Hepatocyte (in vitro differentiated cells): ENCODE measurements around the gene AK2.

ENCODE experiments used
- EZH2 ChIP-seq: fragments of 200-600 bp; sonication (generic); IDR thresholded peaks from 2 replicates; pipeline ENCODE4 v1.6.1; 2016; ENCODE audit warnings: antibody characterized with exemption, mild to moderate bottlenecking, borderline replicate concordance
- EZH2phosphoT487 ChIP-seq: fragments of 200-600 bp; sonication (generic); IDR thresholded peaks from one replicate; pipeline ENCODE4 v1.6.1; 2018; ENCODE audit warnings: antibody characterized with exemption, mild to moderate bottlenecking, low read depth, moderate library complexity; ENCODE audit not compliant: unreplicated experiment, severe bottlenecking
- TF ChIP-seq, protein P1 (sequence below): fragments of 200-600 bp; sonication (generic); IDR thresholded peaks from 2 replicates; pipeline ENCODE4 v1.5.1; 2016; ENCODE audit warnings: antibody characterized with exemption, mild to moderate bottlenecking; ENCODE audit not compliant: poor library complexity

DNA sequence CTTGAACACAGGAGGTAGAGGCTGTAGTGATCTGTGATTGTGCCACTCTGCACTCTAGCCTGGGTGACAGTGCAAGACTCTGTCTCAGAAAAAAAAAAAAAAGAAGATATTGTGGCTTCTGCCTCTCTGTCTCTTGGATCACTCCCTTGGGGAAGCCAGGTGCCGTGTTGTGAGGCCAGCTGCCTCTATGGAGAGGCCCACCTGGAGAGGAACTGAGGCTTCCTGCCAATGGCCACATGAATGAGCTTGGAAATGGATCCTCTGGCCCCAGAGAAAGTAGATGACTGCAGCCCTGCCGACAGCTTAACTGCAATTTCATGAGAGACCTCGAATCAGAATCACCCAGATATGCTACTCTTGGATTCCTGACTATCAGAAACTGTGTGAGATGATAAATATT lies 19.7 kb upstream of the AK2 start:
- TF ChIP-seq EZH2 (no peak), EZH2phosphoT487 (no peak)
- TF ChIP-seq, protein P1, sequence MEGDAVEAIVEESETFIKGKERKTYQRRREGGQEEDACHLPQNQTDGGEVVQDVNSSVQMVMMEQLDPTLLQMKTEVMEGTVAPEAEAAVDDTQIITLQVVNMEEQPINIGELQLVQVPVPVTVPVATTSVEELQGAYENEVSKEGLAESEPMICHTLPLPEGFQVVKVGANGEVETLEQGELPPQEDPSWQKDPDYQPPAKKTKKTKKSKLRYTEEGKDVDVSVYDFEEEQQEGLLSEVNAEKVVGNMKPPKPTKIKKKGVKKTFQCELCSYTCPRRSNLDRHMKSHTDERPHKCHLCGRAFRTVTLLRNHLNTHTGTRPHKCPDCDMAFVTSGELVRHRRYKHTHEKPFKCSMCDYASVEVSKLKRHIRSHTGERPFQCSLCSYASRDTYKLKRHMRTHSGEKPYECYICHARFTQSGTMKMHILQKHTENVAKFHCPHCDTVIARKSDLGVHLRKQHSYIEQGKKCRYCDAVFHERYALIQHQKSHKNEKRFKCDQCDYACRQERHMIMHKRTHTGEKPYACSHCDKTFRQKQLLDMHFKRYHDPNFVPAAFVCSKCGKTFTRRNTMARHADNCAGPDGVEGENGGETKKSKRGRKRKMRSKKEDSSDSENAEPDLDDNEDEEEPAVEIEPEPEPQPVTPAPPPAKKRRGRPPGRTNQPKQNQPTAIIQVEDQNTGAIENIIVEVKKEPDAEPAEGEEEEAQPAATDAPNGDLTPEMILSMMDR: no peak
